HG03460 (cell line): ENCODE measurements around the gene MPPED2.

Experiments
- ATAC-seq: cut with Tn5 transposase; IDR thresholded peaks from one replicate; pipeline ENCODE4 v1.9.1; 2021; ENCODE audit not compliant: unreplicated experiment

Gene MPPED2

GRCh38 chr11:30365793-30366517, 220.2 kb downstream of the MPPED2 start:
- no peak for ATAC-seq

GRCh38 chr11:30364837-30365482, 221.2 kb downstream of the MPPED2 start:
- ATAC-seq, result no peak

GRCh38 chr11:30364139-30364836, 221.9 kb downstream of the MPPED2 start:
- ATAC-seq, result no peak

GRCh38 chr11:30360741-30361140, 225.4 kb downstream of the MPPED2 start:
- no peak for ATAC-seq
